Esophagus squamous epithelium (tissue), 4 donors: Measurements from ENCODE around the gene GPSM3.

Experiments used
- CTCF ChIP-seq, 6 experiments: fragments of 450-650 bp in 4 of 6; fragments of 200-600 bp in 2 of 6; sonication (generic) in 2 of 6; IDR thresholded peaks; one replicate each; pipeline ENCODE4 v1.5.1; 2016 to 2019; ENCODE audit warnings: antibody characterized with exemption in 6 of 6, mild to moderate bottlenecking in 4 of 6, moderate library complexity in 4 of 6
- POLR2A ChIP-seq, 4 donors: fragments of 450-650 bp; IDR thresholded peaks; one replicate each; pipeline ENCODE4 v1.6.1; 2017; ENCODE audit warnings: antibody characterized with exemption in 4 of 4, mild to moderate bottlenecking in 4 of 4, moderate library complexity in 3 of 4

- TF ChIP-seq CTCF (IDR thresholded peaks at IDR 0.05) = no peak
- TF ChIP-seq POLR2A (IDR thresholded peaks at IDR 0.05) = no peak
Observed at GRCh38 chr6:32149092-32149755, 43.2 kb downstream of the GPSM3 start.
